Thyroid gland (tissue), 4 donors: ENCODE measurements around the gene C8A. TPM values are rescaled to one million over a fixed set of nuclear protein-coding genes. Genes with fewer than 3 reads are reported as not detected.

Experiments
- DNase-seq, 2 donors: peaks; one replicate each; pipeline ENCODE4 v3.0.0-alpha.2; 2019
- H3K27ac ChIP-seq, 3 donors: fragments of 200-600 bp; sonication (generic); 1 replicate in 2 of 3; 2 replicates in 1 of 3; pipeline ENCODE4 v1.5.1; 2016 to 2019; ENCODE audit warnings: mild to moderate bottlenecking in 1 of 3, moderate library complexity in 1 of 3
- H3K27me3 ChIP-seq: fragments of 200-600 bp; sonication (generic); one replicate; pipeline ENCODE4 v1.5.1; 2019
- H3K36me3 ChIP-seq, 2 donors: fragments of 200-600 bp; sonication (generic); one replicate each; pipeline ENCODE4 v1.5.1; 2016 to 2019
- H3K4me1 ChIP-seq, 2 donors: fragments of 200-600 bp; sonication (generic); one replicate each; pipeline ENCODE4 v1.5.1; 2017 to 2019
- H3K4me3 ChIP-seq, 3 donors: fragments of 200-600 bp; sonication (generic); replicated peaks in 1 of 3; 1 replicate in 2 of 3; 2 replicates in 1 of 3; pipeline ENCODE4 v1.5.1; 2016; ENCODE audit warnings: mild to moderate bottlenecking in 1 of 3
- H3K9me3 ChIP-seq: fragments of 200-600 bp; sonication (generic); one replicate; pipeline ENCODE4 v1.5.1; 2017
- POLR2A ChIP-seq, 2 donors: fragments of 450-650 bp; IDR thresholded peaks; one replicate each; pipeline ENCODE4 v1.6.1; 2017; ENCODE audit warnings: antibody characterized with exemption in 2 of 2, mild to moderate bottlenecking in 2 of 2, moderate library complexity in 1 of 2
- WGBS, 2 donors: methylation state at CpG; one replicate each; pipeline ENCODE4 v1.1.5; 2017; 5-methylcytosine and 5-hydroxymethylcytosine counted together
- intact Hi-C: fragments of 100-400 bp; cut with DNase I; formaldehyde crosslinking; loops from one replicate; pipeline ENCODE4 v1.15.1; 2023
- total RNA-seq, 4 donors: library from RNA; depleted of rRNA; stranded (reverse); fragments of >200 nt; gene quantifications; one replicate each; pipeline ENCODE4 v1.2.3, GENCODE V29; 2016
- TF ChIP-seq, protein P1 (sequence below), 6 experiments: fragments of 200-600 bp in 3 of 6; fragments of 450-650 bp in 3 of 6; sonication (generic) in 3 of 6; IDR thresholded peaks; one replicate each; pipeline ENCODE4 v1.5.1; 2016 to 2019; ENCODE audit warnings: antibody characterized with exemption in 6 of 6, mild to moderate bottlenecking in 2 of 6, inconsistent platforms in 1 of 6, moderate library complexity in 1 of 6

C8A gene
- total RNA-seq, 4 donors from 2014 or later = not detected

DNA sequence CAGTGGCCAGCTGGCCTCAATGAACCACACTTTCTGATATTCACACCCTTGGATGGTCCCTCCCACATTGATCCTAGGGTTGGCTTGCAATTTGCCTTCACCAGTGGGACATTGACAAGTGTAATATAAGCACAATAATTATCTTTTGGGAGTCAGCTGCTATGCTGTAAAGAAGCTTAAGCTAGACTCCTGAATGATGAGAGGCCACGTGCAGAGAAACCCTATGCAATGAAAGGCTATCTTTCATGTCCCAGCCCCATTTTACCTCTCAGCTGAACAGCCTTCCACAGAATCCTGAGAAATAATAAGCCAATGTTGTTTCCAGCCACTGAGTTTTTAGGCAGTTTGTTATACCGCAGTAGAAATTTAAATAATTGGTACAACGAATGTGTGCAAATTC is 11.1 kb upstream of the C8A start:
- 88 to 91% methylated on average over 3 of the region's 3 CpGs for WGBS, 2 donors
- no peak for DNase-seq

GRCh38 chr1:56844545-56845136 is 10.0 kb upstream of the C8A start:
- Histone ChIP-seq H3K27ac (no peak overlapping the region), H3K36me3 (no peaks in the 10 kb centered on the region), H3K27me3 (no peaks in the 10 kb centered on the region), H3K9me3 (no peaks in the 10 kb centered on the region), H3K4me3 (no peak overlapping the region), H3K4me1 (no peaks in the 10 kb centered on the region)
- 50 to 60% methylated on average over 9 of the region's 9 CpGs for WGBS, 2 donors
- DNase-seq = no peak
- no peak for TF ChIP-seq POLR2A (IDR thresholded peaks at IDR 0.05)
- TF ChIP-seq, protein P1, sequence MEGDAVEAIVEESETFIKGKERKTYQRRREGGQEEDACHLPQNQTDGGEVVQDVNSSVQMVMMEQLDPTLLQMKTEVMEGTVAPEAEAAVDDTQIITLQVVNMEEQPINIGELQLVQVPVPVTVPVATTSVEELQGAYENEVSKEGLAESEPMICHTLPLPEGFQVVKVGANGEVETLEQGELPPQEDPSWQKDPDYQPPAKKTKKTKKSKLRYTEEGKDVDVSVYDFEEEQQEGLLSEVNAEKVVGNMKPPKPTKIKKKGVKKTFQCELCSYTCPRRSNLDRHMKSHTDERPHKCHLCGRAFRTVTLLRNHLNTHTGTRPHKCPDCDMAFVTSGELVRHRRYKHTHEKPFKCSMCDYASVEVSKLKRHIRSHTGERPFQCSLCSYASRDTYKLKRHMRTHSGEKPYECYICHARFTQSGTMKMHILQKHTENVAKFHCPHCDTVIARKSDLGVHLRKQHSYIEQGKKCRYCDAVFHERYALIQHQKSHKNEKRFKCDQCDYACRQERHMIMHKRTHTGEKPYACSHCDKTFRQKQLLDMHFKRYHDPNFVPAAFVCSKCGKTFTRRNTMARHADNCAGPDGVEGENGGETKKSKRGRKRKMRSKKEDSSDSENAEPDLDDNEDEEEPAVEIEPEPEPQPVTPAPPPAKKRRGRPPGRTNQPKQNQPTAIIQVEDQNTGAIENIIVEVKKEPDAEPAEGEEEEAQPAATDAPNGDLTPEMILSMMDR (IDR thresholded peaks at IDR 0.05) = no peak
- intact Hi-C loops = no loop called here

More for the DNA sequence above, 11.1 kb upstream of the C8A start:
- intact Hi-C loops = no loop called here
- Histone ChIP-seq H3K36me3 (no peaks in the 10 kb centered on the region), H3K27me3 (no peaks in the 10 kb centered on the region), H3K9me3 (no peaks in the 10 kb centered on the region), H3K27ac (no peak overlapping the region), H3K4me1 (no peaks in the 10 kb centered on the region), H3K4me3 (no peak overlapping the region)
- TF ChIP-seq, protein P1 (IDR thresholded peaks at IDR 0.05) = no peak
- no peak for TF ChIP-seq POLR2A (IDR thresholded peaks at IDR 0.05)

DNA sequence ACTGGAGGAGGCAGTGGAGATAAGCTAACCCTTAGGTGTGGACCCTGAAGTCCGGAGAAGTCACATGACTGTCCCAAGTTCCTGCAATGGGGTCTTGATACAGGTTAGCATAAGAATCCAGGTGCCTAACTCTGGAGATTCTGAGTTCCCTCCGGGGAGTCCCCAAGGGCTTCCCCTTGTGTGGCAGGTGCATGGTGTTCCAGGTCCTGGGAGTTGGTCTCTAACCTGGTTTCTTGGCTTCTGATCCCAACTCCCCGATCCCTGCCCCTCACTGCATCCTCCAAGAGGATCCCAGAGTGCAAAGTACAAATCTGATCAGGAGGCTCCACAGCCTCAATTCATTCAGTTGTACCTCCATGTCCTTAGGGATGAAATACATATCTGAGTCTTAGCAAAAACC is 9.3 kb upstream of the C8A start:
- WGBS, 2 donors = 91 to 92% methylated on average over 3 of the region's 3 CpGs
- H3K27ac ChIP-seq = no peak overlapping the region
- TF ChIP-seq, protein P1 (IDR thresholded peaks at IDR 0.05) = no peak
- TF ChIP-seq POLR2A (IDR thresholded peaks at IDR 0.05) = no peak
- H3K9me3 ChIP-seq = no peaks in the 10 kb centered on the region
- intact Hi-C loops = no loop called here
- DNase-seq = no peak
- H3K27me3 ChIP-seq = no peaks in the 10 kb centered on the region
- H3K4me1 ChIP-seq = no peaks in the 10 kb centered on the region
- H3K36me3 ChIP-seq = no peaks in the 10 kb centered on the region
- H3K4me3 ChIP-seq = no peak overlapping the region

DNA sequence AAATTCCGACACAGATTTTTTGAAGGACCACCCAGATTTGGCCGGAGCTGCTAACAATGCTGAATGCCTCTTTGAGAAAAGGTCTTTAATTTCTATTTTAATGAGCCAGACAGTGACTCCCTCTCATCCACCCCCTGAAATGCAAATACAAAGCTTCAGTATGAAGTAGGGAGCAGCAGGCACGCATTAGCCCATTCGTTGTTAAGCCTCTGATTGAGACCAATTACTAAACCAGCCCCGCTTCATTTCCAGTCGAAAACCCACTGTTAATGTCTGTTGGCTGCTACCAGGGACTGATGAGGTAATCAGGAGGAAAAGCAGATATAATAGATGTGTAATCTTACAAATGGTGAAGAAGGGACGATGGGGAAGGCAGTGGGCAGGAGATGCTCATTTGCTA is 4.8 kb upstream of the C8A start:
- H3K9me3 ChIP-seq = no peaks in the 10 kb centered on the region
- DNase-seq = no peak
- no peaks in the 10 kb centered on the region for H3K36me3 ChIP-seq
- TF ChIP-seq POLR2A (IDR thresholded peaks at IDR 0.05) = no peak
- TF ChIP-seq, protein P1 (IDR thresholded peaks at IDR 0.05) = no peak
- intact Hi-C loops = no loop called here
- 75 to 82% methylated on average over 7 of the region's 7 CpGs for WGBS, 2 donors
- no peaks in the 10 kb centered on the region for H3K27me3 ChIP-seq
- no peak overlapping the region for H3K4me3 ChIP-seq
- H3K27ac ChIP-seq = no peak overlapping the region
- no peaks in the 10 kb centered on the region for H3K4me1 ChIP-seq

GRCh38 chr1:56850411-56850810 is 4.2 kb upstream of the C8A start:
- Histone ChIP-seq H3K27me3 (no peaks in the 10 kb centered on the region), H3K4me1 (no peaks in the 10 kb centered on the region), H3K36me3 (no peaks in the 10 kb centered on the region), H3K4me3 (no peak overlapping the region), H3K9me3 (no peaks in the 10 kb centered on the region), H3K27ac (no peak overlapping the region)
- no peak for DNase-seq
- 90 to 97% methylated on average over 2 of the region's 2 CpGs for WGBS, 2 donors
- intact Hi-C loops = no loop called here
- TF ChIP-seq POLR2A (IDR thresholded peaks at IDR 0.05) = no peak
- TF ChIP-seq, protein P1 (IDR thresholded peaks at IDR 0.05) = no peak
